Measurements from ENCODE around the gene FAAP24.
"Not testable (repeated sequence)": the region's sequence is repeated elsewhere in the genome, so short reads cannot be mapped to it uniquely, and the experiment has no call there.

The FAAP24 gene

GRCh38 chr19:33000510-33000909, 28.5 kb downstream of the FAAP24 start:
- H2BK5ac ChIP-seq (ENCODE audit: low read length), result no peak overlapping the region
- H2BK120ac ChIP-seq (ENCODE audit: low read depth, low read length), result no peak overlapping the region
- WGBS (ENCODE audit: extremely low coverage, insufficient coverage, low lambda C conversion rate), result no CpG with 5 or more reads among the region's 8 CpGs
- no peaks in the 10 kb centered on the region for H3K4me1 ChIP-seq (ENCODE audit: control insufficient read depth, low read depth, low read length)
- H3K4me2 ChIP-seq (ENCODE audit: low read length), result no peak overlapping the region
- no peak overlapping the region for H4K8ac ChIP-seq (ENCODE audit: low read depth, low read length)
- no peak overlapping the region for H3K27ac ChIP-seq (ENCODE audit: low read depth, low read length)
- H4K5ac ChIP-seq (ENCODE audit: low read length), result no peak overlapping the region
- H3K4me3 ChIP-seq (ENCODE audit: low read length), result no peak overlapping the region
- no peaks in the 10 kb centered on the region for H3K36me3 ChIP-seq (ENCODE audit: control insufficient read depth, insufficient read depth, low read length)
- no peak for DNase-seq
- no peak overlapping the region for H3K9ac ChIP-seq (ENCODE audit: low read length)
- H3K79me2 ChIP-seq (ENCODE audit: control insufficient read depth, insufficient read depth, low read length), result no peaks in the 10 kb centered on the region
- no peak overlapping the region for H3K4ac ChIP-seq (ENCODE audit: low read depth, low read length)
- H3K18ac ChIP-seq (ENCODE audit: low read length), result no peak overlapping the region
- H3K56ac ChIP-seq (ENCODE audit: low read length), result no peak overlapping the region
- H2BK15ac ChIP-seq (replicated peaks; ENCODE audit: low read depth), result no peak overlapping the region
- no peaks in the 10 kb centered on the region for H3K79me1 ChIP-seq (ENCODE audit: low read length)
- H3K27me3 ChIP-seq (ENCODE audit: insufficient read depth, low read length, poor library complexity), result no peaks in the 10 kb centered on the region
- no peak overlapping the region for H2AK5ac ChIP-seq (ENCODE audit: low read length)
- no peak overlapping the region for H3K23ac ChIP-seq (ENCODE audit: low read length)

- H2BK15ac ChIP-seq (replicated peaks; ENCODE audit: low read depth), result no peak overlapping the region
- H3K27me3 ChIP-seq (ENCODE audit: insufficient read depth, low read length, poor library complexity), result no peaks in the 10 kb centered on the region
- H3K4ac ChIP-seq (ENCODE audit: low read depth, low read length), result no peak overlapping the region
- WGBS (ENCODE audit: extremely low coverage, insufficient coverage, low lambda C conversion rate), result no CpG with 5 or more reads among the region's 4 CpGs
- no peak overlapping the region for H3K18ac ChIP-seq (ENCODE audit: low read length)
- H3K79me2 ChIP-seq (ENCODE audit: control insufficient read depth, insufficient read depth, low read length), result no peaks in the 10 kb centered on the region
- no peak overlapping the region for H2BK120ac ChIP-seq (ENCODE audit: low read depth, low read length)
- no peak overlapping the region for H3K4me2 ChIP-seq (ENCODE audit: low read length)
- no peak overlapping the region for H3K4me3 ChIP-seq (ENCODE audit: low read length)
- no peak overlapping the region for H4K5ac ChIP-seq (ENCODE audit: low read length)
- H3K9ac ChIP-seq (ENCODE audit: low read length), result no peak overlapping the region
- H3K79me1 ChIP-seq (ENCODE audit: low read length), result no peaks in the 10 kb centered on the region
- H3K36me3 ChIP-seq (ENCODE audit: control insufficient read depth, insufficient read depth, low read length), result no peaks in the 10 kb centered on the region
- H3K4me1 ChIP-seq (ENCODE audit: control insufficient read depth, low read depth, low read length), result no peaks in the 10 kb centered on the region
- no peak overlapping the region for H2AK5ac ChIP-seq (ENCODE audit: low read length)
- H2BK5ac ChIP-seq (ENCODE audit: low read length), result no peak overlapping the region
- H3K56ac ChIP-seq (ENCODE audit: low read length), result no peak overlapping the region
- no peak overlapping the region for H4K8ac ChIP-seq (ENCODE audit: low read depth, low read length)
- DNase-seq, result no peak
- H3K23ac ChIP-seq (ENCODE audit: low read length), result no peak overlapping the region
- H3K27ac ChIP-seq (ENCODE audit: low read depth, low read length), result no peak overlapping the region
These were observed 28.9 kb downstream of the FAAP24 start for GRCh38 chr19:33000910-33001309.

GRCh38 chr19:33002126-33002865, 30.3 kb downstream of the FAAP24 start:
- not testable (repeated sequence) for H3K27ac ChIP-seq (ENCODE audit: low read depth, low read length); H3K36me3 ChIP-seq (ENCODE audit: control insufficient read depth, insufficient read depth, low read length); H3K79me2 ChIP-seq (ENCODE audit: control insufficient read depth, insufficient read depth, low read length); H3K9ac ChIP-seq (ENCODE audit: low read length); H2BK15ac ChIP-seq (replicated peaks; ENCODE audit: low read depth); H2AK5ac ChIP-seq (ENCODE audit: low read length); H3K4me1 ChIP-seq (ENCODE audit: control insufficient read depth, low read depth, low read length); H3K79me1 ChIP-seq (ENCODE audit: low read length); H3K4me3 ChIP-seq (ENCODE audit: low read length); H4K8ac ChIP-seq (ENCODE audit: low read depth, low read length); H2BK5ac ChIP-seq (ENCODE audit: low read length); DNase-seq; H3K4me2 ChIP-seq (ENCODE audit: low read length); H3K27me3 ChIP-seq (ENCODE audit: insufficient read depth, low read length, poor library complexity); H3K23ac ChIP-seq (ENCODE audit: low read length); H4K5ac ChIP-seq (ENCODE audit: low read length); H3K4ac ChIP-seq (ENCODE audit: low read depth, low read length); H3K56ac ChIP-seq (ENCODE audit: low read length); H2BK120ac ChIP-seq (ENCODE audit: low read depth, low read length); H3K18ac ChIP-seq (ENCODE audit: low read length)
- no CpG with 5 or more reads among the region's 15 CpGs for WGBS (ENCODE audit: extremely low coverage, insufficient coverage, low lambda C conversion rate)

- H3K4ac ChIP-seq (ENCODE audit: low read depth, low read length); H3K27ac ChIP-seq (ENCODE audit: low read depth, low read length); DNase-seq; H3K4me3 ChIP-seq (ENCODE audit: low read length); H3K4me2 ChIP-seq (ENCODE audit: low read length); H2AK5ac ChIP-seq (ENCODE audit: low read length); H3K36me3 ChIP-seq (ENCODE audit: control insufficient read depth, insufficient read depth, low read length); H3K79me1 ChIP-seq (ENCODE audit: low read length); H3K18ac ChIP-seq (ENCODE audit: low read length); H2BK120ac ChIP-seq (ENCODE audit: low read depth, low read length); H2BK15ac ChIP-seq (replicated peaks; ENCODE audit: low read depth); H3K4me1 ChIP-seq (ENCODE audit: control insufficient read depth, low read depth, low read length); H4K5ac ChIP-seq (ENCODE audit: low read length); H3K23ac ChIP-seq (ENCODE audit: low read length); H3K9ac ChIP-seq (ENCODE audit: low read length); H3K27me3 ChIP-seq (ENCODE audit: insufficient read depth, low read length, poor library complexity); H4K8ac ChIP-seq (ENCODE audit: low read depth, low read length); H3K56ac ChIP-seq (ENCODE audit: low read length); H3K79me2 ChIP-seq (ENCODE audit: control insufficient read depth, insufficient read depth, low read length); H2BK5ac ChIP-seq (ENCODE audit: low read length): not testable (repeated sequence)
- WGBS (ENCODE audit: extremely low coverage, insufficient coverage, low lambda C conversion rate), result no CpG with 5 or more reads among the region's 6 CpGs
These were observed 31.5 kb downstream of the FAAP24 start for GRCh38 chr19:33003424-33004024.

GRCh38 chr19:33005440-33005839, 33.4 kb downstream of the FAAP24 start:
- no peak overlapping the region for H4K5ac ChIP-seq (ENCODE audit: low read length)
- no peak overlapping the region for H3K18ac ChIP-seq (ENCODE audit: low read length)
- H2BK15ac ChIP-seq (replicated peaks; ENCODE audit: low read depth), result no peak overlapping the region
- peak; percentile 33 for DNase-seq
- no peak overlapping the region for H2AK5ac ChIP-seq (ENCODE audit: low read length)
- no peaks in the 10 kb centered on the region for H3K4me1 ChIP-seq (ENCODE audit: control insufficient read depth, low read depth, low read length)
- no peak overlapping the region for H3K27ac ChIP-seq (ENCODE audit: low read depth, low read length)
- no peak overlapping the region for H3K4me2 ChIP-seq (ENCODE audit: low read length)
- no peaks in the 10 kb centered on the region for H3K79me1 ChIP-seq (ENCODE audit: low read length)
- no peak overlapping the region for H2BK5ac ChIP-seq (ENCODE audit: low read length)
- no peak overlapping the region for H3K23ac ChIP-seq (ENCODE audit: low read length)
- no CpG with 5 or more reads among the region's 5 CpGs for WGBS (ENCODE audit: extremely low coverage, insufficient coverage, low lambda C conversion rate)
- H3K27me3 ChIP-seq (ENCODE audit: insufficient read depth, low read length, poor library complexity), result no peaks in the 10 kb centered on the region
- H3K4me3 ChIP-seq (ENCODE audit: low read length), result no peak overlapping the region
- H3K36me3 ChIP-seq (ENCODE audit: control insufficient read depth, insufficient read depth, low read length), result peaks cover 2% of the 10 kb centered on the region
- no peak overlapping the region for H3K9ac ChIP-seq (ENCODE audit: low read length)
- no peak overlapping the region for H4K8ac ChIP-seq (ENCODE audit: low read depth, low read length)
- no peak overlapping the region for H3K4ac ChIP-seq (ENCODE audit: low read depth, low read length)
- no peak overlapping the region for H3K56ac ChIP-seq (ENCODE audit: low read length)
- no peaks in the 10 kb centered on the region for H3K79me2 ChIP-seq (ENCODE audit: control insufficient read depth, insufficient read depth, low read length)
- no peak overlapping the region for H2BK120ac ChIP-seq (ENCODE audit: low read depth, low read length)

- Histone ChIP-seq H3K4me3 (ENCODE audit: low read length) (no peak overlapping the region), H3K27ac (ENCODE audit: low read depth, low read length) (no peak overlapping the region), H4K8ac (ENCODE audit: low read depth, low read length) (no peak overlapping the region), H3K79me2 (ENCODE audit: control insufficient read depth, insufficient read depth, low read length) (no peaks in the 10 kb centered on the region), H3K4me1 (ENCODE audit: control insufficient read depth, low read depth, low read length) (no peaks in the 10 kb centered on the region), H2BK120ac (ENCODE audit: low read depth, low read length) (no peak overlapping the region), H3K4me2 (ENCODE audit: low read length) (no peak overlapping the region), H3K9ac (ENCODE audit: low read length) (no peak overlapping the region), H3K18ac (ENCODE audit: low read length) (no peak overlapping the region), H2BK15ac (replicated peaks; ENCODE audit: low read depth) (no peak overlapping the region), H4K5ac (ENCODE audit: low read length) (no peak overlapping the region), H3K79me1 (ENCODE audit: low read length) (no peaks in the 10 kb centered on the region), H2BK5ac (ENCODE audit: low read length) (no peak overlapping the region), H3K27me3 (ENCODE audit: insufficient read depth, low read length, poor library complexity) (no peaks in the 10 kb centered on the region), H3K36me3 (ENCODE audit: control insufficient read depth, insufficient read depth, low read length) (peaks cover 2% of the 10 kb centered on the region), H3K4ac (ENCODE audit: low read depth, low read length) (no peak overlapping the region), H3K23ac (ENCODE audit: low read length) (no peak overlapping the region), H3K56ac (ENCODE audit: low read length) (no peak overlapping the region), H2AK5ac (ENCODE audit: low read length) (no peak overlapping the region)
- DNase-seq, result no peak
- WGBS (ENCODE audit: extremely low coverage, insufficient coverage, low lambda C conversion rate), result no CpG with 5 or more reads among the region's 4 CpGs
These were observed 36.7 kb downstream of the FAAP24 start for GRCh38 chr19:33008738-33009137.
